ENCODE results near the gene TIMM21. TPM values are rescaled to one million over a fixed set of nuclear protein-coding genes. Genes with fewer than 3 reads are reported as not detected.

Gene TIMM21
- total RNA-seq, 1 donor, result 10.5 TPM

DNA sequence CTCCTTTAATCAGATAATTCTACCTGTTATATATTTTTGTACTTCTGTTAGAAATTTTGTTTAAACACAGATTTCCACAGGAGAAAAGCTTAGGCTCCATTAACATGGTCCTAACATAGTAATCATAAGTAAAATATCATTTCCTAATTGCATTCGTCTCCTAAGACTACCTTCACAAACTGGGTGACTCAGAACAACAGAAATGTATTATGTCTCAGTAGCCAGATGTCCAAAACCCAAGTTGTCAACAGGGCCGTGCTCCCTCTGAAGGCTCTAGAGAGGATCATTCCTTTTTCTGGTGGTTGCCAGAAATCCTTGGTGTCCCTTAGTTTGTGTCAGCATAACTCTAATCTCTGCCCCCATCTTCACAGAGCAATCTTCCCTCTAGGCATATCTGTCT, 6.1 kb upstream of the TIMM21 start:
- no peak for DNase-seq (ENCODE audit: low read depth in 2 of 3, low spot score in 2 of 3)

- DNase-seq (ENCODE audit: low read depth in 2 of 3, low spot score in 2 of 3), result no peak
These were observed 1.6 kb upstream of the TIMM21 start for GRCh38 chr18:74146756-74147155.

DNA sequence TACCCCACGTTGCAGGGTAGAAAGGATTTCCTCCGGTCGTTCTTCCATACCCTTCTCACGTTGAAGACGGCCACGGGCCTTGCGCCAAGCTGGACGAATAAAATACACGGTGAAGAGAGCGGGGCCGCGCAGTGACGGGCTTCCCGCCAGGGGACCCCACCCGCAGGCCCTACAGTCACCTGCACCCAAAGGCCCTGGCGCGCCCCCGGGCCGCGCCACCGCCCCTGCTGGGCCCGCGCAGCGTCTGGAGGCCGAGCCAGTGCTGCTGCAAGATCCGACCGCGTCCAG, 888 bp upstream of the TIMM21 start:
- DNase-seq (ENCODE audit: low read depth in 2 of 3, low spot score in 2 of 3), result no peak

DNA sequence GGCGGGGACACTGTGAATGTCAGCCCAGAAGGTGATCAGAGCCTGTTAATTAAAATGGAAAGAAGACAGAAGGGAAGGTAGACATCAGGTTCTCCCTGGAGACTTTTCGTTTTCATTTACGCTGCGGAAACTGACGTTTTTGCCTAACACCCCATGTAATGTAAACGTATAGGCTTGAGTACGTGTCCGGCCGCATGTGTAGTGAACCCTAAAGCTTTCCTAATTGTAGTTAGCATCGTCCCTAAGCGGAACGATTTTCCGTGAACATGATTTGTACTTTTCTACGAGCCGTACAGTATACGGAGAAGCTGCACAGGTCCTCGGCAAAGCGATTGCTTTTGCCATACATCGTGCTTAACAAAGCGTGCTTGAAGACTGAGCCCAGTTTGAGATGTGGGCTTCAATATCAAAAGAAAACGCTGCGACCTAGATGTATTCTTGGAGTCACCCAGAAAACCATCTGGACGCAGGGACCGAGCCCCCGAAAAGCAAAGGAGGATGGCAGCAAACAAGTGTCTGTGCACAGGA, 284 bp downstream of the TIMM21 start:
- no peak for DNase-seq (ENCODE audit: low read depth in 2 of 3, low spot score in 2 of 3)

DNA sequence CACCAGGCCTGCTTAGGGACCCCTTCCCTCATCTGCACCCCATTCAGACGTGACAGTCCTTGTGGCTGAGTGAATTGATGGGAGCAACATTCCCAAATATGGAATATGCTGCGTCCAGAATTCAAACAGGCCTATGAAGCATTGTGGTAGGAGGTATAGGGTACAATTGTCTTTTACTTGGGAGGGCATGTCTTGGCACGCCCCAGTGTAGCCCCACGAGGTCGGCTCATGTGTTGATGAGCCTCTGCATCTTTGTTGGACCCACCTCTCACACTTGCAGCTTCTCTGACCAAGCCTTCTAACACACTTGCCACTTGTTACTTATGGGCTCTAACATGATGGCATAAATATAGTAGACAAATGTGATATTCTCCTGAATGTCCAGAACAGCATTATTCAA, 1.6 kb downstream of the TIMM21 start:
- DNase-seq (ENCODE audit: low read depth in 2 of 3, low spot score in 2 of 3), result no peak

- no peak for DNase-seq (ENCODE audit: low read depth in 2 of 3, low spot score in 2 of 3)
These were observed 3.9 kb downstream of the TIMM21 start for GRCh38 chr18:74152270-74152669.

- no peak for DNase-seq (ENCODE audit: low read depth in 2 of 3, low spot score in 2 of 3)
These were observed 4.5 kb downstream of the TIMM21 start for GRCh38 chr18:74152857-74153256.

- no peak for DNase-seq (ENCODE audit: low read depth in 2 of 3, low spot score in 2 of 3)
These were observed 5.1 kb downstream of the TIMM21 start for GRCh38 chr18:74153377-74153776.

DNA sequence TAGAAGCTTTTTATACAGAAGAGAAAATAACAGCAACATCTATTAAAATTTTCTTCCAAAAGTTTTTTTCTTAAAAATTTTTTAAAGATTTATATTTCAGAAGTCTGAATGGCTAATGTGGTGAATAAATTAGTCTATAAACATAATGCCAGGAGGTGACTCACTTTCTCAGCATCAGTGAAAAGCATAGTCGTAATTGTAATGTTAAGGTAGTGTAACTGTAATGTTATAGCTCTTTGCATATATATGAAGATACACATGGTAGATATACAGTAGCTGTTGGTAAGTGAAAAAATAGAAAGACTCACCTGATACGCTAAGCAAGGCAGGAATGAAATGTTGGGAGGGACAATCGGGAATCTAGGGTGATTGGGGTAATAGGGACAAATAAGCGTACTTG, 5.5 kb downstream of the TIMM21 start:
- DNase-seq (ENCODE audit: low read depth in 2 of 3, low spot score in 2 of 3), result no peak

DNA sequence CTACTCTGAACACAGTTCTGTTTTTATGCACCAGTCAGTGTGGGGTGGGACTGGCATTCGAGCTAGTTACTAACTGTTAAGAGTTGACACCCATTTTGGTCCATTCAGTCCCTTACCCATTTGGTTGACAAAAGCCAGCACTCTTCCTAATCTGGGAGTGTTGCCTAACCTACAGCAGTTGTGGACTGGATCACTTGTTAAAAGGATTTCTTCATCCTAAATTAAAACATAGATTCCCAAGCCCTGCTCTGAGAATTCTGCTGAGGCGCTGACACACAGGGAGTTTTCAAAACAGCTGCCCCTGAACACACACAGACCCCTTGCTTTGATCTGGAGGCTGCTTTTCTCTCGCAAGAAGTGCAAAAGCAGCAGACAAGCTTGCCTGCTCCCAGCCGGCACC, 6.4 kb downstream of the TIMM21 start:
- DNase-seq (ENCODE audit: low read depth in 2 of 3, low spot score in 2 of 3), result no peak

- DNase-seq (ENCODE audit: low read depth in 2 of 3, low spot score in 2 of 3), result no peak
These were observed 7.0 kb downstream of the TIMM21 start for GRCh38 chr18:74155276-74155675.

- DNase-seq (ENCODE audit: low read depth in 2 of 3, low spot score in 2 of 3), result peak in 1 of 3 donors; percentile 45
These were observed 14.8 kb downstream of the TIMM21 start for GRCh38 chr18:74163019-74163660.

DNA sequence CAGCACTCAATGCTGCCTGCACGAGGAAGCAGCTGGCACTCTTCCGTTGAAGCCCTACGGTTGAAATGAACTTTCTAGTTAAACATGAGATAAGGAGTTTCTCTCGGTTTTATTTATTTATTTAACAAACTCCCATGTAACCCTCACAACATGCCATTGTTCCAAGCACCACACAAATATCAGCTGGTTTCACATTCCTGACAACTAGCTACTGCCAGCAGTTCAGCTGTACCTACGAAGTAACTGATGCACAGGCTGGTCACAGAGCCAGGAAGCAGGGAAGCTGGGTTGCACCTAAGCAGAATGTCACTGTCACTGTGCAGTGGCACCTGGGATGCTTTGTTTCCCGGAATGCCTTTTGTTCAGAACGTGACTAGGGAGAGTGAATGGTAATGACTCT, 18.1 kb downstream of the TIMM21 start:
- DNase-seq (ENCODE audit: low read depth in 2 of 3, low spot score in 2 of 3), result no peak

DNA sequence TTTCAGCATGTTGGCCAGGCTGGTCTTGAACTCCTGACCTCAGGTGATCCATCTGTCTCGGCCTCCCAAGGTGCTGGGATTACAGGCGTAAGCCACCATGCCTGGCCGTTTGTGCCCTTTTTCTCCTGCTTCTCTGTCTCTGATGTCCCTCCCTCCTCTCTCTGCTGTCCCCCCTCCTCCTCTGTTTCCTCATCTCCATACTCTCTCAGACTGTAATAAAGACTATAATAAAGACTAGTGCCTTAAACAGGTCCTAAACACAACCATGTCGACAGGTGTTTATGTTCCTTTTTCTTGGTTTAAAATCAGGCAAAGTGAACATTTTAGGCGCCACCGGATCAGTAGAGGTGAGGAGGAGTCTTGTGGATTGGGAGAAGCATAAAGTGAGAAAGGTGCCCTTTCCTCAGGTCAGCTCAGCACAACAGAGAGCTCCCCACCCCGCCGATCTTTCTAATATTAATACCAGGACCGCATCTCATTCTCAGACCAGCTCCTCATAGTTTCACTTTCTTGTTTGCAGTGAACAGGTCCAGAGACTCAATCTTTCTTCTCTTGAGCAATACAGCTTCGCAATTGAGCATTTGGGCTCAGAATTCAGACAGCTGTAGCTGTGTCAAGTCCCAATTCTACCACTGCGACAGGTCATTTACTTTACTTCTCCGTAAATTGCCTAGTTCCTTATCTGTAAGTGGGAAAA, 23.7 kb downstream of the TIMM21 start:
- DNase-seq (ENCODE audit: low read depth in 2 of 3, low spot score in 2 of 3), result no peak

DNA sequence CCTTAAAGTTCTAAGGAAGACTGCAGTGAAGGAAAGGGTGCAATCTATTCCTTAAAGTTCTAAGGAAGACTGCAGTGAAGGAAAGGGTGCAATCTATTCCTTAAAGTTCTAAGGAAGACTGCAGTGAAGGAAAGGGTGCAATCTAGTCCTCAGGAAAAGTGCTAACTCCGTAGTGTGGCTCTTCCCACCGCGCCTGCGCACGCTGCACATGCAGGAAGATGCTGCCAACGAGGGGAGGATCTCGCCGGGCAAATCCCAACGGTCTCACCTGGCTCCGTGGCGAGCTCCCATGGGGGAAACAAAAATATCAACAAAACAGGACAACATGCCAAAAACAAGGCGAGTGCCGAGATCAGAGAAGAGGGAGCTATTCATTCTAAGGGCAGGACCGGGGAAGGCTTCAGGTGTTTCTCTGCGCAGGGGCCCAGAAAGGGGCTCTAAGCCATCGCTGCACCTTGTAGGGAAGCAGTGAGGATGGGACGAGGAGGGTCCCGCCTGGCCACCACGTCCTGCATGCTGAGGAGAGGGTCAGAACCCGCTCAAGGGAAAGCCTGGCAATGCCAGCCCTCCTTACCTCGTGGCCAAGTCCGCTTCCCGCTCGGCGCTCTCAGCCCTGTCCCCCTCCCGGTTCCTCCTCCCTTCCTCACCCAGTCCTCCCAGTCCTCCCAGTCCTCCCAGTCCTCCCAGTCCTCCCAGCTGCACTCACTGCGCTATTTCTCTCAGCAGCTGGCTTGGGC, 24.5 kb downstream of the TIMM21 start:
- DNase-seq (ENCODE audit: low read depth in 2 of 3, low spot score in 2 of 3), result no peak

DNA sequence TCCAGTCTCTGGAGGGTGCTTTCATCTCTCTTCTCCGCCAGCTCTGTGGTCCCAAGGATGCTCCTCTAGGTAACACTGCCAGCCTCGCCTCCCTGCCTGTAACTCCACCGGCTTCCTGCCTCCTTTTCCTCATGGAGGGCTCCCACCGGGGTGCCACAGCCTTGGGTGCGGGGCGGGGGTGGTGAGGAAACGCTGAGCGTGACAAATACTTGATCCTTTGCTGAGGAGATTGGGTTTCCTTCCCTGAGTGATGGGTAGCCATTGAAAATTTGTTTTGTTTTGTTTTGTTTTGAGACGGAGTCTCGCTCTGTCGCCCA, 25.1 kb downstream of the TIMM21 start:
- no peak for DNase-seq (ENCODE audit: low read depth in 2 of 3, low spot score in 2 of 3)

DNA sequence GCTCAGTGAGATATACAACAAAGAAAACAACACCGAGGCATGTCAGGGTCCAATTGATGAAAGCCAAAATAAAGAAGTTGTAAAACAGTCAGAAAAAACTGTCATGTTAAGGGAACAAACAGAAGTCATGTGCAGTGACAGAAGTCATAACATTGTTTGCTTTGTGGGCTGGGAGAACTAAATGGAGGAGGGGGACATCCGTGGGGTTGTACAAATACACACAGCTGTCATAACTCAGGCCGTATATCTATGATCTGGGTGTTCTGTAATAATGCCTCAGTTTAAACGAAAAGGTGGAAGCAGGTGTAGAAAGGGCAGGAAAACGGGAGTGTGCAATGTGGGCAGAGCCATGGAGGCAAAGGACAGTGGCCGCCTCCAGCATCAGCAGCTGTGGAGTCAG, 27.3 kb downstream of the TIMM21 start:
- no peak for DNase-seq (ENCODE audit: low read depth in 2 of 3, low spot score in 2 of 3)

GRCh38 chr18:74178884-74179283, 30.6 kb downstream of the TIMM21 start:
- DNase-seq (ENCODE audit: low read depth in 2 of 3, low spot score in 2 of 3), result no peak

DNA sequence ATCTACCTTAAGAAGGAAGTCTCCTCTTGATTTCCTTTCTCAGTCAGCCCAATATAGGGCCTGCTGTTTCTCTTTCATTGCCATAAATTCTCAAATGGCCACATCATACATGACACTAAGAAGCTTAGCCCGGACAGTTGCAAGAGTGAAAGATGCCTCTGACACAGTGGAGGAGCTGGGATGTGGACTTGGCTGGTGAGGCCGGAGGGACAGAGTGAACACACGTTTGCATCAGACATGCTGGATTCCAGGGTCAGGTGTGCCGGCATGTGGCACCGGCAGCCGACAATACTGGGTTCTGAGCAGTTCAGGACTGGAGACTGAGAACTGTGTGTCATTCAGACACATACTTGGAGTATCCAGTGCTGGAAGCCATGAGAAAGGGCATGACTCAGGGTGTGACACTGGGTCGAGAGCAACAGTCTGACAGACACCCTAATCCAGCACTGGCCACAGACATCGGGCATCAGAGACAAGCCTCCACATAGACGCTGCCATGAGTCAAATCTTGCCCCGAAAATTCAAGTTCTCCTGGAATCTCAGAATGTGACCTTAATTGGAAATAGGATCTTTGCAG, 31.4 kb downstream of the TIMM21 start:
- no peak for DNase-seq (ENCODE audit: low read depth in 2 of 3, low spot score in 2 of 3)

GRCh38 chr18:74182335-74182734, 34.0 kb downstream of the TIMM21 start:
- DNase-seq (ENCODE audit: low read depth in 2 of 3, low spot score in 2 of 3), result no peak

DNA sequence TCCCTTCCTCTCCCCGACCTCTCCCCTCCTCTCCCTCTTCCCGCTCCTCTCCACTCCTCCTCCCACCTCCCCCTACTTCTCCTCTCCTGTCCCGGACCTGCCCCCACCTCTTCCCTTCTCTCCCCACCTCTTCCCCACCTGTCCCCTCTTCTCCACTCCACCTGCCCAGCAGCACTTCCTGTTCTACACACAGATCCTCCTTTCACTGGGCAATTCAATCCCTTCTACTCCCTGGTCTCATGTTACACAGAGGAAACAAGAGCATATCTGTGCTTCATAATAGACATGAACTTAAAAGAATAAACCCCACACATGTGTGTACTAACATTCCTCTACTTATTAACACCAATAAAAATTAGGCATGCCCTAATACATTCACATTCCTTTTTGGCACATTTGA, 34.8 kb downstream of the TIMM21 start:
- DNase-seq (ENCODE audit: low read depth in 2 of 3, low spot score in 2 of 3), result no peak

DNA sequence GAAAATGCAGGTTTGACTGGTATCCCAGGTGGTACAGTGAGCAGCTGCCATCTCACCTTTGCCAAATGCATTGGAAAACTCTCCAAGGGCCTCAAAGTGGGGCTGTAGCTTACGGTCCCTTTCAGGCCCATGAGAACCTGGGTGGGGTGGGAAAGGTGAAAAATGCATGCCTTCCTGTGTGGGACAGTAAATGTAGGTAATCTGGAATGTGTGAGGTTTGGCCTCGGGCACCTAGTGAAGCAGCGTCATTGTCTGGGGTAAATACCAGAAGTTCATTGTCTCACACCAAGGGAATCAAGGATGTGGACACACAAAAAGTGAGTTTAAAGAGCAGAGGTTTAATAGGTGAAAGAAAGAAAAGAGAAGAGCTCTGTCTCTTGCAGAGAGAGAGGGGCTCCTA, 36.6 kb downstream of the TIMM21 start:
- no peak for DNase-seq (ENCODE audit: low read depth in 2 of 3, low spot score in 2 of 3)

Measured in hematopoietic multipotent progenitor cell (in vitro differentiated cells).